Prostate gland (tissue), 2 donors: ENCODE measurements around the gene FHOD3. TPM values are rescaled to one million over a fixed set of nuclear protein-coding genes. Genes with fewer than 3 reads are reported as not detected.

Experiments
- DNase-seq: peaks from one replicate; pipeline ENCODE4 v3.0.0-alpha.2; 2019; ENCODE audit warnings: low spot score
- H3K27ac ChIP-seq, 2 donors: fragments of 200-600 bp; sonication (generic); 2 replicates each; pipeline ENCODE4 v1.5.1; 2017 to 2019
- H3K27me3 ChIP-seq: fragments of 200-600 bp; sonication (generic); replicated peaks from 2 replicates; pipeline ENCODE4 v1.5.1; 2019; ENCODE audit not compliant: insufficient read depth
- H3K36me3 ChIP-seq, 2 donors: fragments of 200-600 bp; sonication (generic); 1 replicate in 1 of 2; 2 replicates in 1 of 2; pipeline versions ENCODE4 v1.5.1 to v1.8.1; 2017 to 2019
- H3K4me1 ChIP-seq: fragments of 200-600 bp; sonication (generic); replicated peaks from 2 replicates; pipeline ENCODE4 v1.5.1; 2019
- H3K4me3 ChIP-seq, 2 donors: fragments of 200-600 bp; sonication (generic); 2 replicates each; pipeline ENCODE4 v1.5.1; 2017 to 2019
- H3K9me3 ChIP-seq: fragments of 200-600 bp; sonication (generic); 2 replicates; pipeline ENCODE4 v1.5.1; 2017
- POLR2A ChIP-seq: fragments of 450-650 bp; IDR thresholded peaks from one replicate; pipeline ENCODE4 v1.6.1; 2016; ENCODE audit warnings: antibody characterized with exemption, mild to moderate bottlenecking
- POLR2AphosphoS5 ChIP-seq: sonication (generic); formaldehyde crosslinking; IDR thresholded peaks from one replicate; pipeline ENCODE4 v1.6.1; 2017; ENCODE audit warnings: antibody characterized with exemption
- WGBS: methylation state at CpG from one replicate; pipeline ENCODE4 v1.1.5; 2018; 5-methylcytosine and 5-hydroxymethylcytosine counted together
- intact Hi-C: fragments of 100-400 bp; cut with DNase I; formaldehyde crosslinking; loops from one replicate; pipeline ENCODE4 v1.14.2; 2022
- total RNA-seq, 2 donors: library from RNA; depleted of rRNA; stranded (reverse); fragments of >200 nt; gene quantifications; one replicate each; pipeline ENCODE4 v1.1.0, GENCODE V29; 2016
- TF ChIP-seq, protein P1 (sequence below), 4 experiments: fragments of 200-600 bp in 2 of 4; fragments of 450-650 bp in 2 of 4; sonication (generic) in 2 of 4; IDR thresholded peaks; 1 replicate in 3 of 4; 2 replicates in 1 of 4; pipeline ENCODE4 v1.5.1; 2016 to 2019; ENCODE audit warnings: antibody characterized with exemption in 4 of 4, mild to moderate bottlenecking in 2 of 4, moderate library complexity in 2 of 4

FHOD3 gene
- total RNA-seq, 2 donors from 2014 or later = 25.1 to 52.5 TPM

DNA sequence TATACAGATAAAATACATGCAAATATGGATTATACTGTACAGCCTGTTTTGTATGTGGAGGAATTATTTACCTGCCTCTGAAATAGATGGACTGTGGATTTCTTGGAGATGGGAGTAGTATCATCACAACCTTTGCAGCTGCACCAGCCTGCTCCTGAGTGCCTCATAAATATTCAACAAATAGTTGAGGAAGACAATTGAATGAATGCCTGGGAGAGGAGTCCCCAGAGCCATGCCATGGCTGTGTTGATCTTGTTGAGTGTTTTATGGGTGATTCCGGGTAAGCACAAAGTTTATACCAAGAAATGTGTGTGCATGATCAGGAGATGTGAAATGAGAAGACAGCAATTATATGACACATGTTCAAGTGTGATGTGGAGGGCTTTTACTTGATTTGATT, 225.0 kb downstream of the FHOD3 start:
- no peak for TF ChIP-seq POLR2A
- no peak for TF ChIP-seq POLR2AphosphoS5
- TF ChIP-seq, protein P1, sequence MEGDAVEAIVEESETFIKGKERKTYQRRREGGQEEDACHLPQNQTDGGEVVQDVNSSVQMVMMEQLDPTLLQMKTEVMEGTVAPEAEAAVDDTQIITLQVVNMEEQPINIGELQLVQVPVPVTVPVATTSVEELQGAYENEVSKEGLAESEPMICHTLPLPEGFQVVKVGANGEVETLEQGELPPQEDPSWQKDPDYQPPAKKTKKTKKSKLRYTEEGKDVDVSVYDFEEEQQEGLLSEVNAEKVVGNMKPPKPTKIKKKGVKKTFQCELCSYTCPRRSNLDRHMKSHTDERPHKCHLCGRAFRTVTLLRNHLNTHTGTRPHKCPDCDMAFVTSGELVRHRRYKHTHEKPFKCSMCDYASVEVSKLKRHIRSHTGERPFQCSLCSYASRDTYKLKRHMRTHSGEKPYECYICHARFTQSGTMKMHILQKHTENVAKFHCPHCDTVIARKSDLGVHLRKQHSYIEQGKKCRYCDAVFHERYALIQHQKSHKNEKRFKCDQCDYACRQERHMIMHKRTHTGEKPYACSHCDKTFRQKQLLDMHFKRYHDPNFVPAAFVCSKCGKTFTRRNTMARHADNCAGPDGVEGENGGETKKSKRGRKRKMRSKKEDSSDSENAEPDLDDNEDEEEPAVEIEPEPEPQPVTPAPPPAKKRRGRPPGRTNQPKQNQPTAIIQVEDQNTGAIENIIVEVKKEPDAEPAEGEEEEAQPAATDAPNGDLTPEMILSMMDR (IDR thresholded peaks at IDR 0.05) = no peak
- Histone ChIP-seq H3K27me3 (no peaks in the 10 kb centered on the region), H3K9me3 (no peaks in the 10 kb centered on the region), H3K4me1 (no peaks in the 10 kb centered on the region), H3K27ac (no peak overlapping the region), H3K36me3 (no peaks in the 10 kb centered on the region), H3K4me3 (no peak overlapping the region)
- intact Hi-C loops = no loop called here
- WGBS = 61% methylated on average over 1 of the region's 1 CpG
- no peak for DNase-seq

- intact Hi-C loops = no loop called here
- H3K4me1 ChIP-seq = no peaks in the 10 kb centered on the region
- TF ChIP-seq, protein P1 (IDR thresholded peaks at IDR 0.05) = no peak
- no peak for TF ChIP-seq POLR2AphosphoS5
- H3K36me3 ChIP-seq = no peaks in the 10 kb centered on the region
- 87% methylated on average over 3 of the region's 3 CpGs for WGBS
- DNase-seq = no peak
- H3K4me3 ChIP-seq = no peak overlapping the region
- no peaks in the 10 kb centered on the region for H3K9me3 ChIP-seq
- H3K27ac ChIP-seq = no peak overlapping the region
- no peaks in the 10 kb centered on the region for H3K27me3 ChIP-seq
Measured at GRCh38 chr18:36525913-36526312, 228.4 kb downstream of the FHOD3 start.

- Histone ChIP-seq H3K9me3 (no peaks in the 10 kb centered on the region), H3K27ac (no peak overlapping the region), H3K4me1 (no peaks in the 10 kb centered on the region), H3K27me3 (no peaks in the 10 kb centered on the region), H3K4me3 (no peak overlapping the region), H3K36me3 (no peaks in the 10 kb centered on the region)
- TF ChIP-seq, protein P1 (IDR thresholded peaks at IDR 0.05) = no peak
- no peak for TF ChIP-seq POLR2A
- TF ChIP-seq POLR2AphosphoS5 = no peak
- DNase-seq = no peak
- intact Hi-C loops = no loop called here
- WGBS = 77% methylated on average over 4 of the region's 4 CpGs
Measured at GRCh38 chr18:36526611-36527010, 229.1 kb downstream of the FHOD3 start.

- 90% methylated on average over 6 of the region's 6 CpGs for WGBS
- Histone ChIP-seq H3K9me3 (no peaks in the 10 kb centered on the region), H3K27ac (no peak overlapping the region), H3K4me1 (no peaks in the 10 kb centered on the region), H3K36me3 (no peaks in the 10 kb centered on the region), H3K27me3 (no peaks in the 10 kb centered on the region), H3K4me3 (no peak overlapping the region)
- intact Hi-C loops = no loop called here
- TF ChIP-seq, protein P1 (IDR thresholded peaks at IDR 0.05) = no peak
- TF ChIP-seq POLR2A (no peak), POLR2AphosphoS5 (no peak)
- DNase-seq = no peak
Measured at GRCh38 chr18:36527051-36527450, 229.5 kb downstream of the FHOD3 start.

DNA sequence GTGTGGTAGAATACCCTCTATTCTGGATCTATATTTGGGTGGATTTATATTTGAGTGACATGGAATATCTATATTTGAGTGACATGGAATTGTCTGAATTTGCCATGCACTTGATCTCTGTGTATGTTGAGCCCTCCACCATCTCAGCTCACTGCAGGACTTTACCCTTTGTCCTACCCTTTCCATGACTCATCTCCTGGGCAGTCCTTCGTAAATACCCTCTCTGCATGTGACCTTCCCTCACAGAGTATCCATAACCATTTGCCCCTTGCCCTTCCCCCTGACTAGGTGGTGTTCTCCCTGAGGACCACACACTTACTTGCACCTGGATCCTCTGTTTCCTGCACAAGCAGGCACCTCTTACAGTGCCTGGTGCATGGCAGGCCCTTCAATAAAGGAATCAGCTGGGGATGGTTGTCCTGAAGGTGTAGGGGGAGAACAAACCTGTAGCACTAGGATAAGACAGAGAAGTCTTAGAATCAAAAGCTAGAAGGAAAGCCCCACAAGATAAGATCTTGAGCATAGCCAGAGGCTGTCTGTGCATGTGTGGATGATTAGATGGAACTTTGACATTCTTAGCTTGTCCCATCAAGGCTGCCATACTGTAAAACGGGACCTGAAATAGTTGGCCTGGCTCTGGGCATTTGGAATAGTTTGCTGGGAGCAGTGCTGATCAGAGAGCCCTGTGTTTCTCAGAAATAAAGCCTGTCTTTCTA, 230.4 kb downstream of the FHOD3 start:
- Histone ChIP-seq H3K27ac (no peak overlapping the region), H3K27me3 (no peaks in the 10 kb centered on the region), H3K36me3 (no peaks in the 10 kb centered on the region), H3K4me1 (no peaks in the 10 kb centered on the region), H3K4me3 (no peak overlapping the region), H3K9me3 (no peaks in the 10 kb centered on the region)
- TF ChIP-seq, protein P1 (IDR thresholded peaks at IDR 0.05) = no peak
- no peak for TF ChIP-seq POLR2A
- no peak for TF ChIP-seq POLR2AphosphoS5
- DNase-seq = no peak
- 72% methylated on average over 2 of the region's 2 CpGs for WGBS
- intact Hi-C loops = no loop called here
